ENCODE results near the gene ROS1. TPM values are rescaled to one million over a fixed set of nuclear protein-coding genes. Genes with fewer than 3 reads are reported as not detected.

ROS1 gene
- total RNA-seq, 2 donors from 2014 or later, result 0.99 to 1.9 TPM

- intact Hi-C loops (cut with DNase I), result no loop called here
- H3K4me1 ChIP-seq, result no peaks in the 10 kb centered on the region
- no peaks in the 10 kb centered on the region for H3K36me3 ChIP-seq
- TF ChIP-seq, protein P1, sequence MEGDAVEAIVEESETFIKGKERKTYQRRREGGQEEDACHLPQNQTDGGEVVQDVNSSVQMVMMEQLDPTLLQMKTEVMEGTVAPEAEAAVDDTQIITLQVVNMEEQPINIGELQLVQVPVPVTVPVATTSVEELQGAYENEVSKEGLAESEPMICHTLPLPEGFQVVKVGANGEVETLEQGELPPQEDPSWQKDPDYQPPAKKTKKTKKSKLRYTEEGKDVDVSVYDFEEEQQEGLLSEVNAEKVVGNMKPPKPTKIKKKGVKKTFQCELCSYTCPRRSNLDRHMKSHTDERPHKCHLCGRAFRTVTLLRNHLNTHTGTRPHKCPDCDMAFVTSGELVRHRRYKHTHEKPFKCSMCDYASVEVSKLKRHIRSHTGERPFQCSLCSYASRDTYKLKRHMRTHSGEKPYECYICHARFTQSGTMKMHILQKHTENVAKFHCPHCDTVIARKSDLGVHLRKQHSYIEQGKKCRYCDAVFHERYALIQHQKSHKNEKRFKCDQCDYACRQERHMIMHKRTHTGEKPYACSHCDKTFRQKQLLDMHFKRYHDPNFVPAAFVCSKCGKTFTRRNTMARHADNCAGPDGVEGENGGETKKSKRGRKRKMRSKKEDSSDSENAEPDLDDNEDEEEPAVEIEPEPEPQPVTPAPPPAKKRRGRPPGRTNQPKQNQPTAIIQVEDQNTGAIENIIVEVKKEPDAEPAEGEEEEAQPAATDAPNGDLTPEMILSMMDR (IDR thresholded peaks at IDR 0.05), result no peak
- H3K27ac ChIP-seq, result no peak overlapping the region
- DNase-seq, result no peak
- no peak overlapping the region for H3K9ac ChIP-seq (ENCODE audit: low read depth in 2 of 2, low read length in 2 of 2)
- no peaks in the 10 kb centered on the region for H3K9me3 ChIP-seq
- no peak overlapping the region for H3K4me3 ChIP-seq
- no peaks in the 10 kb centered on the region for H3K27me3 ChIP-seq
Observed at GRCh38 chr6:117303323-117303722, 122.4 kb downstream of the ROS1 start.

GRCh38 chr6:117298941-117299340 is 126.8 kb downstream of the ROS1 start:
- Histone ChIP-seq H3K27me3 (no peaks in the 10 kb centered on the region), H3K9me3 (no peaks in the 10 kb centered on the region), H3K9ac (ENCODE audit: low read depth in 2 of 2, low read length in 2 of 2) (no peak overlapping the region), H3K27ac (no peak overlapping the region), H3K4me1 (no peaks in the 10 kb centered on the region), H3K4me3 (no peak overlapping the region), H3K36me3 (no peaks in the 10 kb centered on the region)
- DNase-seq, result no peak
- TF ChIP-seq, protein P1 (IDR thresholded peaks at IDR 0.05), result no peak
- intact Hi-C loops (cut with DNase I), result no loop called here

GRCh38 chr6:117290173-117290846 is 135.4 kb downstream of the ROS1 start:
- H3K4me3 ChIP-seq, result no peak overlapping the region
- TF ChIP-seq, protein P1 (IDR thresholded peaks at IDR 0.05), result no peak
- no peaks in the 10 kb centered on the region for H3K36me3 ChIP-seq
- no peaks in the 10 kb centered on the region for H3K9me3 ChIP-seq
- no peak overlapping the region for H3K27ac ChIP-seq
- no peak overlapping the region for H3K9ac ChIP-seq (ENCODE audit: low read depth in 2 of 2, low read length in 2 of 2)
- H3K27me3 ChIP-seq, result no peaks in the 10 kb centered on the region
- no peaks in the 10 kb centered on the region for H3K4me1 ChIP-seq
- DNase-seq, result no peak
- intact Hi-C loops (cut with DNase I), result no loop called here

DNA sequence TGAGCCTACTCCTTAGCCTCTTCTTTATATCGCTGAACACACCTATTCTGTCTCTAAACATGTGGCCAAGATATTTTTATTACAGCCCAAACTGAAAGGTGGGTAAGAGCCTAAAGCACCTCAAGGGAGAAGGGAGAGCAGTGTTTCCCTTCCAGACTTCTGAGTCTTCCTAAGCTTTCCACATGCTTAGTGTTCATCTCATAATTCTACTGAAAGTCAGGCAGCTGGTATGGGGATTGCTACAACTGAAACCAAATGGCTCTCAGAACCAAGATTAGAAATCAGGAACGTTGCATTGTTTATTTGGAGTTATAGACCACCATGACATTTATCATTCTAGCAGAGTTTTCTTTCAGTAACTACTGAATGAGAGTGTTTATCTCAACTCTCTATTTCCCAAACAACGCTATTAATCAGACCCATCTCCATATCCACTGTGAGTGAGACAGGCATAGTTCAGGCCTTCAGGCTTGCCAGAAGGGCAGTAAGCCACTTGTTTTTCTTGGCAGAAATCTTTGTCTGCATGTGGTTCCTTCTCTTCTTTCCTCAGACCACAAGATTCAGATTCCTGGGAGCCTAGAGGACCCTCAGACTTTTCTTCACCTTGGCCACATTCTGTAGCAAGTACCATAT is 137.5 kb downstream of the ROS1 start:
- TF ChIP-seq, protein P1 (IDR thresholded peaks at IDR 0.05), result no peak
- H3K4me1 ChIP-seq, result no peaks in the 10 kb centered on the region
- H3K27me3 ChIP-seq, result no peaks in the 10 kb centered on the region
- no peaks in the 10 kb centered on the region for H3K9me3 ChIP-seq
- no peak overlapping the region for H3K4me3 ChIP-seq
- no peak for DNase-seq
- intact Hi-C loops (cut with DNase I), result no loop called here
- no peak overlapping the region for H3K9ac ChIP-seq (ENCODE audit: low read depth in 2 of 2, low read length in 2 of 2)
- no peaks in the 10 kb centered on the region for H3K36me3 ChIP-seq
- no peak overlapping the region for H3K27ac ChIP-seq

DNA sequence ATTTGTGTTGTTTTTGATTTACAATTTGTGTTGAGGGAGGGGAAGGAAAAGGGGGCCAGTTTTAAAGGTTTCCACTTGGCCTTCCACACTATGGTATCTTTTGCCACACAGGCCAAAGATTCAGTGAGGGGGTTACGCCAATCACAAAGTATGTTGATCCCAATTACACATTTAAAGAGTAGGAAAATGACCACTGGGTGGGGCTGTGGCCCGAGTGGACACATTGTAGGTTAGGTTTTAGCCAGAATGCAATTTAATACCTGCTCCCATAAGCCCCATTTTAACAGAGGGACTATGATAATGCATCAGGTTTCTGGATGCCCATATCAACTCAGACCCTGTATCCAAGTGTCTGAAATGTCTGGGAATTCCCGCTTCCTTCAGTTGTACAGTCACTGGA is 144.8 kb downstream of the ROS1 start:
- no peaks in the 10 kb centered on the region for H3K27me3 ChIP-seq
- no peak for DNase-seq
- no peaks in the 10 kb centered on the region for H3K9me3 ChIP-seq
- TF ChIP-seq, protein P1 (IDR thresholded peaks at IDR 0.05), result no peak
- no peaks in the 10 kb centered on the region for H3K36me3 ChIP-seq
- H3K9ac ChIP-seq (ENCODE audit: low read depth in 2 of 2, low read length in 2 of 2), result no peak overlapping the region
- no peak overlapping the region for H3K4me3 ChIP-seq
- H3K27ac ChIP-seq, result no peak overlapping the region
- intact Hi-C loops (cut with DNase I), result no loop called here
- H3K4me1 ChIP-seq, result no peaks in the 10 kb centered on the region

All from colonic mucosa (tissue), 4 donors.